Measurements from ENCODE around the gene FTMT.
"Not testable (repeated sequence)": the region's sequence is repeated elsewhere in the genome, so short reads cannot be mapped to it uniquely, and the experiment has no call there.

Gene FTMT

GRCh38 chr5:121851643-121852574 lies at the start of gene FTMT:
Gene FTMT (plus strand): TSS chr5:121851882. CDS start chr5:121851964, 82 bp downstream.
- DNase-seq, result no peak

GRCh38 chr5:121805251-121805650 lies 46.4 kb upstream of the FTMT start:
- DNase-seq, result not testable (repeated sequence)

- no peak for DNase-seq
Measured at GRCh38 chr5:121805911-121806310, 45.8 kb upstream of the FTMT start.

GRCh38 chr5:121816164-121816563 lies 35.5 kb upstream of the FTMT start:
- no peak for DNase-seq

GRCh38 chr5:121819682-121820261 lies 31.9 kb upstream of the FTMT start:
- DNase-seq, result no peak

- no peak for DNase-seq
Measured at GRCh38 chr5:121833617-121834016, 18.1 kb upstream of the FTMT start.

GRCh38 chr5:121834021-121834420 lies 17.7 kb upstream of the FTMT start:
- DNase-seq, result no peak

- no peak for DNase-seq
Measured at GRCh38 chr5:121841892-121842291, 9.8 kb upstream of the FTMT start.

GRCh38 chr5:121850272-121850671 lies 1.4 kb upstream of the FTMT start:
- no peak for DNase-seq

GRCh38 chr5:121853850-121854249 lies 2.2 kb downstream of the FTMT start:
- DNase-seq, result no peak

- no peak for DNase-seq
Measured at GRCh38 chr5:121862801-121863200, 11.1 kb downstream of the FTMT start.

- DNase-seq, result no peak
Measured at GRCh38 chr5:121863753-121864285, 12.1 kb downstream of the FTMT start.

GRCh38 chr5:121867403-121867802 lies 15.7 kb downstream of the FTMT start:
- no peak for DNase-seq

- no peak for DNase-seq
Measured at GRCh38 chr5:121870489-121870888, 18.8 kb downstream of the FTMT start.

GRCh38 chr5:121872856-121873255 lies 21.2 kb downstream of the FTMT start:
- DNase-seq, result no peak

- no peak for DNase-seq
Measured at GRCh38 chr5:121873409-121873808, 21.7 kb downstream of the FTMT start.

- no peak for DNase-seq
Measured at GRCh38 chr5:121885630-121886029, 33.9 kb downstream of the FTMT start.

- no peak for DNase-seq
Measured at GRCh38 chr5:121887727-121888126, 36.0 kb downstream of the FTMT start.

- peak; percentile 16 for DNase-seq
Measured at GRCh38 chr5:121890297-121890858, 38.7 kb downstream of the FTMT start.

- DNase-seq, result no peak
Measured at GRCh38 chr5:121897341-121897740, 45.7 kb downstream of the FTMT start.

- no peak for DNase-seq
Measured at GRCh38 chr5:121899346-121899745, 47.7 kb downstream of the FTMT start.
